Lower leg skin (tissue), 4 donors: ENCODE data around the gene SMC6. TPM values are rescaled to one million over a fixed set of nuclear protein-coding genes. Genes with fewer than 3 reads are reported as not detected.

ENCODE experiments used
- DNase-seq, 2 donors: peaks; one replicate each; pipeline ENCODE4 v3.0.0-alpha.2; 2019; ENCODE audit warnings: low spot score in 2 of 2
- H3K4me3 ChIP-seq: fragments of 200-600 bp; sonication (generic); 2 replicates; pipeline ENCODE4 v1.5.1; 2017; ENCODE audit warnings: mild to moderate bottlenecking, low read depth; ENCODE audit not compliant: poor library complexity, severe bottlenecking
- POLR2A ChIP-seq, 2 donors: fragments of 450-650 bp; IDR thresholded peaks; one replicate each; pipeline ENCODE4 v1.6.1; 2016 to 2017; ENCODE audit warnings: antibody characterized with exemption in 2 of 2, mild to moderate bottlenecking in 1 of 2, moderate library complexity in 1 of 2
- WGBS, 2 donors: methylation state at CpG; one replicate each; pipeline ENCODE4 v1.1.5; 2018; 5-methylcytosine and 5-hydroxymethylcytosine counted together
- intact Hi-C: fragments of 100-400 bp; cut with DNase I; formaldehyde crosslinking; loops from one replicate; pipeline ENCODE4 v1.15.0; 2023; ENCODE audit warnings: low total_unique reads
- total RNA-seq, 4 donors: library from RNA; depleted of rRNA; stranded (reverse); fragments of >200 nt; gene quantifications; one replicate each; pipeline ENCODE4 v1.1.0, GENCODE V29; 2016
- TF ChIP-seq, protein P1 (sequence below), 3 donors: fragments of 450-650 bp; IDR thresholded peaks; one replicate each; pipeline ENCODE4 v1.5.1; 2016; ENCODE audit warnings: antibody characterized with exemption in 3 of 3, mild to moderate bottlenecking in 3 of 3, moderate library complexity in 2 of 3

SMC6 gene
- total RNA-seq, 4 donors from 2014 or later, result 14.2 to 17.9 (median 15.4) TPM

DNA sequence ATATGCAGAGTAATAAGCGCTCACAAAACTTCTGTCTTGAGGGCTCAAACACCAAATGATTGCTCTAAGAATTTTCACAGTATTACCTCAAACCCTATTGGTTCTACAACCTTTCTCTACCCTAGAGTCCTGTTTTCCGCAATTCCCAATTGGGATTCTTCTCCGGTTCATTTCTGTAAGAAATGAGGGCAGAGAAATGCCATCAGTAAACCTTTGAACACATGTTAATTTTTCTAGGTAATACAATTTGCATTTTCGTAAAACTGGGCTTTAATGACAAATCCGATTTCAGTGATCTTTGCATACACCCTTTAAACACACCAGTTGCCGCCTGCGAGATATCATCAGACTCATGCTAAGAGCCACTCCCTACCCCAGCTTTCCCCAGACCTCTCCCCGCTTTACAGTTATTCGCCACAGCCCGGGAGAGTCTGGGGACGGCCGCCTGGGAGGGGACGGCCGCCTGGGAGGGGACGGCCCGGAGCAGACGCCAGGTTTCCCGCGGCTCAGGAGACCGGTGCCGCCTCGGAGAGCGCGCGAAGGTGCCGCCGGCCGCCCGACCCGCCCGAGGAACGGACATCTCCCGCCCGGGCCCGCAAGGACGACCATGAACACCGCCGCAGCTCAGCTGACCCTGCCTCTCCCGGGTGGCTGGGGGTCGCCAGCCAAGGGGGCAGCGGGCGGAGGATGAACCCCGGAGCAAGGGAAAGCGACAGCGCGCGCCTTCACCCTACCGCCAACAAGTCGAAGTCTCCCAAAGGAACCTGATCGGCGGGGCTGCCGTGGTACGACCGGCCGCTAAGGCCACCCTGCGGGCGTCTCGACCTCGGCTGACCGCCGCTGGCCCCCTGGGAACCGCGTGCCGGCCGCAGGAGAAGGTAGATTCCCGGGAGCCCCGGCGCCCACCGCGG is 463 bp downstream of the SMC6 start:
- no peak for TF ChIP-seq POLR2A (IDR thresholded peaks at IDR 0.05)
- TF ChIP-seq, protein P1, sequence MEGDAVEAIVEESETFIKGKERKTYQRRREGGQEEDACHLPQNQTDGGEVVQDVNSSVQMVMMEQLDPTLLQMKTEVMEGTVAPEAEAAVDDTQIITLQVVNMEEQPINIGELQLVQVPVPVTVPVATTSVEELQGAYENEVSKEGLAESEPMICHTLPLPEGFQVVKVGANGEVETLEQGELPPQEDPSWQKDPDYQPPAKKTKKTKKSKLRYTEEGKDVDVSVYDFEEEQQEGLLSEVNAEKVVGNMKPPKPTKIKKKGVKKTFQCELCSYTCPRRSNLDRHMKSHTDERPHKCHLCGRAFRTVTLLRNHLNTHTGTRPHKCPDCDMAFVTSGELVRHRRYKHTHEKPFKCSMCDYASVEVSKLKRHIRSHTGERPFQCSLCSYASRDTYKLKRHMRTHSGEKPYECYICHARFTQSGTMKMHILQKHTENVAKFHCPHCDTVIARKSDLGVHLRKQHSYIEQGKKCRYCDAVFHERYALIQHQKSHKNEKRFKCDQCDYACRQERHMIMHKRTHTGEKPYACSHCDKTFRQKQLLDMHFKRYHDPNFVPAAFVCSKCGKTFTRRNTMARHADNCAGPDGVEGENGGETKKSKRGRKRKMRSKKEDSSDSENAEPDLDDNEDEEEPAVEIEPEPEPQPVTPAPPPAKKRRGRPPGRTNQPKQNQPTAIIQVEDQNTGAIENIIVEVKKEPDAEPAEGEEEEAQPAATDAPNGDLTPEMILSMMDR (IDR thresholded peaks at IDR 0.05), result no peak
- intact Hi-C loops, result no loop called here
- WGBS, 2 donors, result 1% methylated on average over 36 to 42 of the region's 70 CpGs
- H3K4me3 ChIP-seq, result peak overlapping the region; percentile 90
- peak in 1 of 2 donors; percentile 26 for DNase-seq

DNA sequence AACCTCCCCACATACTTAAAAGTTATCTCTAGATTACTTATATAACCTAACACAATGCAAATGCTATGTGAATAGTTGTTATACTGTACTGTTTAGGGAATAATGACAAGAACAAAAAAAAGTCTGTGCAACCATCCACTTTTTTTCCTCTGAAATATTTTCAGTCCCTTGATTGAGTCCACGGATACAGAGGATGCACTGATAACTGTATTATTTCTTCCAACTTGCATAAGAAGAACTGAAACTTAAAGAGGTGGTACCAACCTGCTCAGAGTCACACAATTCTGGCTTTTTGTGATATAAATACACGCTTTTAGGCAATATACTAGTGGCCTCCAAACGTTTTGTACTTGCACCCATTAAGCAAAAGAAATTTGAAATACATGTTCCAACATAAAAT is 1.4 kb downstream of the SMC6 start:
- TF ChIP-seq, protein P1 (IDR thresholded peaks at IDR 0.05), result no peak
- no peak for DNase-seq
- intact Hi-C loops, result no loop called here
- no peak overlapping the region for H3K4me3 ChIP-seq
- 41 to 48% methylated on average over 3 of the region's 3 CpGs for WGBS, 2 donors

DNA sequence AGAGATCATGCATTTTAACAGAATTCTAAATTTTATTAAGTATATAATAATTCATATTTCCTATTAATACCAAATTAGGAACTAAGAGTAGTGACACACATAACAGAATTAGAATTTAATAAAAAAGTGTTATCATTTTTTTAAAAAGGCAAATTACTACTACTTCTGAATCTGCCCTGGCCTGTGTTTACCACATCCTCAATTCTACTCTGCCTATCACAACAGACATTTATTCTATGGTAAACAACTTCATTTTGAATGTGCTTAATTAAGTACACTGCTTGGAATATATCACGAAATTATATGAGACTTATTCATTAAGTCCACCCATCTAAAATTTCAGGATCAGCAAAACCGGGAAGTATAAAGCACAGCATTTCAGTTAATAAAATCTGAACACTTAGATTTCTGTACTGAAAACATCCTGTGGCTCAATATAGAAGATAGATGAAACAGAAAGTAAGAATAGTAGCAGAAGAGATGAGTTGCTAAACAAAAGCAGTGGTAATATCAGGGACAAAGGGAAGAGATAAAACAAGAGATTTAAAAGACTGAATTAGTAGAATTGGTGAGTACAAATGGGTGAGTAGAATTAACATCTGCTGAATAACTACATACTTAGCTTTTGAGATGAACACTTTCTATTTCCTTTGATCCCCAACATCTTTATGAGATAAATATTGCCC is 3.7 kb downstream of the SMC6 start:
- 79 to 84% methylated on average over 2 of the region's 2 CpGs for WGBS, 2 donors
- intact Hi-C loops, result no loop called here
- no peak for DNase-seq
- TF ChIP-seq, protein P1 (IDR thresholded peaks at IDR 0.05), result no peak
- no peak for TF ChIP-seq POLR2A (IDR thresholded peaks at IDR 0.05)
- H3K4me3 ChIP-seq, result no peak overlapping the region

DNA sequence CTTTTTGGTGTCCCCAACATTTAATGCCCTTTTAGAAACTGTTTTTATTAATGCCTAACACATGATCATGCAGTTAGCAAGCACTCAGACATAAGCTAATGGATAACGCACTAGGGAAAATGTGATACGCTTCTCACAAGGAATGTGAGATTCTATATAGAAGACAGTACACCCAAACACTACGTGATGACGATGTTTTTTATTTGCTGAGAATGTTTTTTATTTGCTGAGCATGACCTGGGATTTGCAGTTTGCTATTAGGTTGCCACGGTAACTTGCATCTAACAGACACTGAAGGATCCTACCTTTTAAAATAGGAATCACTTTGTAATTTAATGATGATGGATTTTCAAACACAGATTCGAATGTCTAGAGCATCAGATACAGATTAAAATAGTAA is 4.9 kb downstream of the SMC6 start:
- intact Hi-C loops, result no loop called here

DNA sequence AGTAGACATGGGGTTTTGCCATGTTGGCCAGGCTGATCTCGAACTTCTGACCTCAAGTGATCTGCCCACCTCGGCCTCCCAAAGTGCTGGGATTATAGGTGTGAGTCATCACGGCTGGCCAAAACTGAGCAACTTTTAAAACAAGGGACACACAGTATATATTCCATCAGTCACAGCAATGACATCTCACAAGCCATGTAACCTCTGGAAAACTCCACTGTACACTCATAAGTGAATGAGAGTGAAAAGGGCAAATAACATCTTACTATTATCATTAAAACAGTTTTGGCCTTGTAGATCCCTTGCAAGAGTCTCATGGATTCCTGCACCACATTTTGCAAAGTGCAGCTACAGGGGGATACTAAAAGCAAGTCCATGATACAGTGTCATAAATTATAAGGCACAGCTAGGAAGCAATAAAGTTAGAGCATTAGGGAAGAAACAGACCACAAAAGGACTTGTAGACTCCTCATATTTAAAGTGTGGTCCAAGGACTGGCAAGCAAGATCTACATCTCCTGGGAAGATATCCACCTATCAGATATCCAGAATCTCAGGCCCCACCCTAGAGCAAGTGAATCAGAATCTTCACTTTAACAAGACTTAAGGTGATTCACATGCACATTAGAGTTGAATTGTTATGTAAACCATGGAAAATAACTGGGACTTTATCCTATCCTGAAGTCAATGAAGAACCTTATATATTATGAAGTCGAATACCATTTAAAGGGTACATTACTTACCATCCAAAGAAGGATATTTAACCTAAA is 5.7 kb downstream of the SMC6 start:
- 87 to 88% methylated on average over 4 of the region's 4 CpGs for WGBS, 2 donors
- intact Hi-C loops, result no loop called here
- TF ChIP-seq, protein P1 (IDR thresholded peaks at IDR 0.05), result no peak
- no peak for TF ChIP-seq POLR2A (IDR thresholded peaks at IDR 0.05)
- H3K4me3 ChIP-seq, result no peak overlapping the region
- DNase-seq, result no peak

More for the DNA sequence above, 4.9 kb downstream of the SMC6 start:
- no peak for DNase-seq
- no peak for TF ChIP-seq POLR2A (IDR thresholded peaks at IDR 0.05)
- TF ChIP-seq, protein P1 (IDR thresholded peaks at IDR 0.05), result no peak
- 85 to 94% methylated on average over 6 of the region's 6 CpGs for WGBS, 2 donors
- H3K4me3 ChIP-seq, result no peak overlapping the region
